Activated T-cell treated with anti-CD3 and anti-CD28 coated beads for 4 hours (primary cell): ENCODE data around the gene TWIST1.

Experiments used
- DNase-seq: peaks from one replicate; pipeline ENCODE4 v3.0.0-alpha.2; 2020

Gene TWIST1

DNA sequence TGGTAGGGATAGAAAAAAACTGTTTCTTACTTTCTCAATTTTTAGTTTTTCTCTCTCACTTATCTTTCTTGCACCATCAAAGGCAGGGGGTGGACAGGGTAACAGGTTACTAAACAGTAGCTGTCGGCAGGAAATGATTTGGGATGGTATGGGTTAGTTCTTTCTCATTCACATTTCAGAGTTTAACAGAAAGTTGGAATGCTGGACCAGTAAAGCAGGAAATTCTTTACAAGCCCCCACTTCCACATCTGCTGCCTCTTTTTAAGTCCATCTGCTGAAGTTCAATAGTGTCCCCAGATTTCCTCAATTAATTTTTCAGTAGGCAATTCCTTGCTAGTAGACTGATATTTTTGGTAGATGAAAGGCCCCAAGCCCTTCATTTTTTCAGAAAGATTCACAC lies 23.3 kb downstream of the TWIST1 start:
- no peak for DNase-seq

DNA sequence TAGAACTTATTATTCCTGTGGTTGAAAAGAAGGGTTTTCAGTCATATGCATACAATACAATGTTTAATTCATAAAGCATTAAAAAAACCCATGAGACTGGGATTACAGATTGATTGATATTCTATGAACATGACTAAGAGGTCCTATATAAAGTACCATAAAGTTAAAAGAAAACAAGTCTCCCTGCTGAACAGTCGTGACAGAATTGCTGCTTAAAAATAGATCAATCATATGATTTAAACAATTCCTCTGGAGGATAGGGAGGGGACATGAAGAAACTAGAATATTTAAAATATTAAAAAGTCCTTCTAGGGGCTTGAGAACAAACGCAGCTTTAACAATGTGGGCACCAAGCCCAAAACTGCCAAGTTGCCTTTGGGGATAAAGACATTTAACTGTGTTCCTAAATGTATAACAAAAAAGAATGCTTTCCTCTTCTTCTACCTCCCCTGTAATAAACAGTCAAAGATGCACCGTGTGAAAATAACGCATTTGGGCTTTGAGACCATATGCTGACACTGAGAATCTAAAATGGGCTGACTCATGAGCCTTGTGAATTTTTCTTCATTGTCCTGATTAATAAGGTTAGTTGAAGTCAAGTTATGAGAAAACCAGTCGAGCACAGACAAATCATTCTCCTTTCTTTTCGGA lies 25.8 kb downstream of the TWIST1 start:
- DNase-seq = no peak

DNA sequence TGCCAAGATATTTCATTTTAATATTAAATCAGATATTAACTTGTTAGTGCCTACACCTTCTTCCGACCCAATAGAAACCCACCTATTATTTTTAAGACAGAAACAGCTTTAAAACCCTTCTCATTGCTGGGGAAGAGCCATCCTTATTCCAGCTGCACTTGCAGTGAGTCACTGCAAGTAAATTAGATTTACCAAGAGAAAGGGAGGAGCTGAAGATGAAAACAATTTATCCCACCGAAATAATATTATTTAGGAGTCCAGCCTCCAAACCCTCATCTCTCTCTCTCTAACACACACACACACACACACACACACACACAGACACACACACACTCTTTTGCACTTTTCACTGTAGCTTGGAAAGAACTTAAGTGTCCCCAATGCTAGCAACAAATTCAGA lies 26.9 kb downstream of the TWIST1 start:
- DNase-seq = no peak

DNA sequence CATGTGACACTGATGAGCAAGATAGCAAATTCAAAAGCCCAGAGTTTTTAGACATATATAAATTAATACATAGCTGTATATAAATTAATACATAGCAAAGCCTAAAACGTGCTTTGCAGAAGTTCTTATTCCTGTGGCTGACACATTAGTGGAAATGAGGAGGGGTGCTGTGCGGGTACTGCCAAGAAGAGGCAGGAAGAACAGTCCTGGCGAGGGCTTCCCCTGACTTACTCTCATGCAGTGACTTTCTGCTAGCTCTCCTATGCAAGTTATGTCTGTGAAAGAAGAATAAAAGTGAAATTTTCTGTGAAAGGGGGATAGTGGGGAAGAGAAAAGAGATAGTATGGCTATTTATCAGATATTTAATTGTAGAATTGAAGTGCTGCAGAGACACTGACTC lies 27.6 kb downstream of the TWIST1 start:
- no peak for DNase-seq

DNA sequence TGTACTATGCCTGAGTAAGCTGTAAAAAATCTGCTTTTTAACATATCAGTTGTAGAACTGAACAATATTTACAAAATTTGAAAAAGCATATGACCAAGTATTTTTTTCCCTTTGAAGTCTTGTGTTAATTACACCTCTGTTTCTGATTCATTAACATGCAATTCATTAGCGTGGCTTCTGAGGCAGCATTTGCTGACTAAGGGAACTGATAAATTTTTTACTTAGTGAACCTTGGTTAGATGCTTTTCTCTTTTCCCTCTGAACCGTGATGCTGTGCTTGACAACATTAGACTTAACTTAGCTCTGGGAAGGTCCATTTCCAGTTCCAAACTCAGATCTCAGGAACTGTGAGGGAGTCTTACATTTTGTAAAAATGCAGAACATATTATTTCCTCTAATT lies 28.1 kb downstream of the TWIST1 start:
- no peak for DNase-seq

DNA sequence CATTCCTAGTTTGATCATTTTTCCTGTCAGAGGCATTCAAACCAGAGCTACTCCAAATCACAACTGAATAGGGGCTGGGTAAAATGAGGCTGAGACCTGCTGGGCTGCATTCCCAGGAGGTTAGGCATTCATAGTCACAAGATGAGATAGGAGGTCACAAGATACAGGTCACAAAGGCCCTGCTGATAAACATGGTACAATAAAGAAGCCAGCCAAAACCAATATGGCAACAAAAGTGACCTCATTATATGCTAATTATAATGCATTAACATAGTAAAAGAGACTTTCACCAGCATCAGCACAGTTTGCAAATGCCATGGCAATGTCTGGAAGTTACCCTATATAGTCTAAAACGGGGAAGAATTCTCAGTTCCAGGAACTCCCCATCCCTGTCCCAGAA lies 37.3 kb downstream of the TWIST1 start:
- no peak for DNase-seq

DNA sequence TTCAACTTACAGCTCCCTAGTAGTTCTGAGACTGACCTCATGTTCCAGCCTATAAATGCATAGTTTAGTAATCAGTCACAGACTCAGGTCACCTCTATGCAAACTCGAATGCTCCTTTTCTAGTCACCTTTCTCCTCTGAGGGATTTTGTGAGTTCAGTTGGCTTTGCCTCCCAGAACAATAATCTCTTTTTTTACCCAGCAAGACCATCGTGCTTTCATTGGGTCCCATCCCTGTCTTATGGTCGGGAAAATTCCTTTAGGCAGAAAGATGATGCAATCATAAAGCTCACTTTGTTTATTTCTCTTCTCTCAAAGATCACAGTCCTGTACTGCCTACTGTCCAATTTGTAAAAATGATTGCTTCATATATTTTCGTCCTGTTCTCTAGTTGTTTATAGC lies 38.4 kb downstream of the TWIST1 start:
- DNase-seq = no peak

DNA sequence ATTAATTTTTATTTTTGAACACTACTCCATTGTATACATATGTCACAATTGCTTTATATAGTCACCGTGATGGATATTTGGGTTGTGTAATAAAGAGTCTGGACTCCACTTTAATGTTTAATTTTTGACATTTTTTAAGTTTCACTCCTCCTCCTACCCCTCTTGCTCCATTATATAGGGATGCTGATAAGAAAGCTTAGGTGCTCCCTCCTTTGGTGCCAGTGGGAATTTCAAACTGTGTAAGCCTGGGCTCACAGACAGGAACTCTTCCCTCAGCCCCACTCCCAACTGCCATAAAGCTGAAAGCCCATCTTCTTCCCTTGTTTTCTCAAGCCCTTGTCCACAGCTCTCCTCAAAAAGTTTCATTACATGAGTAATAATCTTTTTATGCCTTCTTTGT lies 47.6 kb downstream of the TWIST1 start:
- no peak for DNase-seq

DNA sequence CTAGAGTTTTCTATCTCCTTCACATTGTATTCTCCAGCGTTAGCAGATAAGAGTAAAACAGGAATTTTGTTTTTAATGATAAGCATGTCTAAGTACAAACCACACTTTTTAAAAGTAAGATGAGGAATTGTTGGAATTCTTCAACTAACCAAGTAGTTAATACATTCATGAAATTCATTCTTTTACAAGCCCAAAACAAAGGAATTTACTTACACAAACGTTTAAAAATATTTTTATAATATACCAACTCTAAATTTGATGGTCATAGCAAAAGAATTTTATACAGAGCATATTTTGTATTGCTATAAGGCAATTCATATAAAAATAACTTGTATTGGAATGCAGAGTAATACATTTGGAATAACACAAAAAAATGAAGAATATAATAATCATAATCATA lies 51.3 kb downstream of the TWIST1 start:
- DNase-seq = no peak
